DOHH2 (cell line): ENCODE results near the gene TRPM3.

Experiments
- H3F3A ChIP-seq: fragments of 200-600 bp; sonication (generic), shearing (Covaris generic); 2 replicates; pipeline ENCODE4 v1.6.0; 2016; ENCODE audit warnings: antibody characterized with exemption, mild to moderate bottlenecking; ENCODE audit not compliant: control insufficient read depth, insufficient read depth
- H3K27ac ChIP-seq: fragments of 200-600 bp; sonication (generic); 2 replicates; pipeline ENCODE4 v1.5.1; 2014; ENCODE audit warnings: low read depth, mild to moderate bottlenecking, low read length, moderate library complexity
- H3K27me3 ChIP-seq: fragments of 200-600 bp; sonication (generic); 2 replicates; pipeline ENCODE4 v1.6.1; 2014; ENCODE audit warnings: mild to moderate bottlenecking, low read length, mixed read lengths; ENCODE audit not compliant: control insufficient read depth
- H3K36me3 ChIP-seq: fragments of 200-600 bp; sonication (generic); 2 replicates; pipeline ENCODE4 v1.6.1; 2014; ENCODE audit warnings: mild to moderate bottlenecking, low read length, moderate library complexity, mixed read lengths; ENCODE audit not compliant: control insufficient read depth
- H3K4me1 ChIP-seq: fragments of 200-600 bp; sonication (generic); 2 replicates; pipeline ENCODE4 v1.6.1; 2014; ENCODE audit warnings: mild to moderate bottlenecking, low read length, mixed read lengths; ENCODE audit not compliant: control insufficient read depth
- H3K4me2 ChIP-seq: fragments of 200-600 bp; sonication (generic); 2 replicates; pipeline ENCODE4 v1.6.0; 2014; ENCODE audit warnings: mild to moderate bottlenecking, low read length, moderate library complexity
- H3K4me3 ChIP-seq: fragments of 200-600 bp; sonication (generic); 2 replicates; pipeline ENCODE4 v1.5.1; 2014; ENCODE audit warnings: mild to moderate bottlenecking, low read length, mixed read lengths
- H3K79me2 ChIP-seq: fragments of 200-600 bp; sonication (generic); 2 replicates; pipeline ENCODE4 v1.6.1; 2014; ENCODE audit warnings: mild to moderate bottlenecking, low read length, mixed read lengths; ENCODE audit not compliant: control insufficient read depth
- H3K9me2 ChIP-seq: fragments of 200-600 bp; sonication (generic); replicated peaks from 2 replicates; pipeline ENCODE4 v1.6.1; 2014; ENCODE audit warnings: mild to moderate bottlenecking, low read length, mixed read lengths; ENCODE audit not compliant: control insufficient read depth
- H3K9me3 ChIP-seq: fragments of 200-600 bp; sonication (generic); 2 replicates; pipeline ENCODE4 v1.6.1; 2014; ENCODE audit warnings: antibody characterized with exemption, low read length, mixed read lengths; ENCODE audit not compliant: control insufficient read depth, insufficient read depth
- H4K20me1 ChIP-seq: fragments of 200-600 bp; sonication (generic); 2 replicates; pipeline ENCODE4 v1.6.0; 2014; ENCODE audit warnings: low read depth, mild to moderate bottlenecking, antibody characterized with exemption, low read length, moderate library complexity; ENCODE audit not compliant: control insufficient read depth, insufficient read depth
- CTCF ChIP-seq: fragments of 200-600 bp; sonication (generic); IDR thresholded peaks from one replicate; pipeline ENCODE4 v1.5.1; 2014; ENCODE audit warnings: antibody characterized with exemption, mild to moderate bottlenecking, low read depth, low read length; ENCODE audit not compliant: poor library complexity, severe bottlenecking
- EZH2phosphoT487 ChIP-seq: fragments of 200-600 bp; sonication (generic); IDR thresholded peaks from 2 replicates; pipeline ENCODE4 v1.6.1; 2017; ENCODE audit warnings: borderline replicate concordance, mild to moderate bottlenecking, antibody characterized with exemption, low read length, moderate library complexity, mixed read lengths

Gene TRPM3

GRCh38 chr9:70948744-70949143, 172.7 kb downstream of the TRPM3 start:
- Histone ChIP-seq H3K4me2 (no peak overlapping the region), H3K79me2 (no peaks in the 10 kb centered on the region), H3K36me3 (no peaks in the 10 kb centered on the region), H3K27me3 (no peaks in the 10 kb centered on the region), H3K4me1 (no peaks in the 10 kb centered on the region), H3K9me3 (no peaks in the 10 kb centered on the region), H3F3A (no peaks in the 10 kb centered on the region), H3K9me2 (no peaks in the 10 kb centered on the region), H3K4me3 (no peak overlapping the region), H3K27ac (no peak overlapping the region), H4K20me1 (no peaks in the 10 kb centered on the region)
- TF ChIP-seq EZH2phosphoT487 (no peak), CTCF (no peak)

DNA sequence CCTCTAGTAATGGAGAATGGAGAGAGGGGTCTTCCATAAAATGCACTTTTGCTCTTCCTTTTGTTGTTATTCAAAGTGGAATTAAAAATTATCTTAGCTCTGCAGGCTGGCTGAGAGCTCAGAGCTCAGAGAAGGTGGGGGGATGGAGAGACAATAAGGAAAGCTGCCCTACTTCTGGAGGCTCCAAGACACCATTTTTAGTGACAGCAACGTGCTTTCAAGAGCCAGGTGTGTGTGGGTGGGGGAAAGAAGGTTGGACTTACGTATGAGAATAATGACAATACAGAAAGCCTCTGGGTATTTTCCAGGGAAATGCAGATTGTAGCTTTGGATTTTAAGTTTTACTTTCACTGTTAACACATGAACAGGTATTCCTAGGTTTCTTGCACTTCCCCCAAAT, 173.9 kb downstream of the TRPM3 start:
- Histone ChIP-seq H3K9me2 (no peaks in the 10 kb centered on the region), H4K20me1 (no peaks in the 10 kb centered on the region), H3F3A (no peaks in the 10 kb centered on the region), H3K4me2 (no peak overlapping the region), H3K4me1 (no peaks in the 10 kb centered on the region), H3K4me3 (no peak overlapping the region), H3K36me3 (no peaks in the 10 kb centered on the region), H3K79me2 (no peaks in the 10 kb centered on the region), H3K27me3 (no peaks in the 10 kb centered on the region), H3K9me3 (no peaks in the 10 kb centered on the region), H3K27ac (no peak overlapping the region)
- TF ChIP-seq EZH2phosphoT487 (no peak), CTCF (no peak)

- TF ChIP-seq EZH2phosphoT487: no peak
- TF ChIP-seq CTCF: no peak
- H3K79me2 ChIP-seq: no peaks in the 10 kb centered on the region
- H3K4me1 ChIP-seq: no peaks in the 10 kb centered on the region
- no peaks in the 10 kb centered on the region for H3F3A ChIP-seq
- no peak overlapping the region for H3K27ac ChIP-seq
- H3K9me2 ChIP-seq: no peaks in the 10 kb centered on the region
- H3K4me2 ChIP-seq: no peak overlapping the region
- no peaks in the 10 kb centered on the region for H3K36me3 ChIP-seq
- H3K4me3 ChIP-seq: no peak overlapping the region
- no peaks in the 10 kb centered on the region for H4K20me1 ChIP-seq
- H3K27me3 ChIP-seq: no peaks in the 10 kb centered on the region
- no peaks in the 10 kb centered on the region for H3K9me3 ChIP-seq
Measured at GRCh38 chr9:70947086-70947485, 174.3 kb downstream of the TRPM3 start.

DNA sequence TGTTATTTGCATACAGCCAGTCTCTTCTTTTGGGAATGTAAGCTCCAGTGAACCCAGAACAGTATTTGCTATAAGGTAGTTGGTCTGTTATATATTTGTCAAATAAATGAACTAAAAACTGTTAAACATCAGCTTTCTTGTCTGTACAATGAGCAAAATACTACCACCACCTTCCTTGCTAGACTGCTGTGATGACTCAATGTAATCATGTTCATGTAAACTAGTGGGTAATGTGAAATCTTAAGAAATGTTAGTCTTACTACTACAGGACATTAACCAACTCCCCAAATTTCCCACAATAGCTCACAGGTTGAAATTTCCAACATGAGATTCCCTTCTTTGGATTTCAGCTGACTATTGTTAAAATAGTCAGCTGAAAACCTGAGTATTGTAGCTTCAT, 176.1 kb downstream of the TRPM3 start:
- Histone ChIP-seq H4K20me1 (no peaks in the 10 kb centered on the region), H3F3A (no peaks in the 10 kb centered on the region), H3K4me1 (no peaks in the 10 kb centered on the region), H3K9me3 (no peaks in the 10 kb centered on the region), H3K27ac (no peak overlapping the region), H3K36me3 (no peaks in the 10 kb centered on the region), H3K4me2 (no peak overlapping the region), H3K9me2 (no peaks in the 10 kb centered on the region), H3K27me3 (no peaks in the 10 kb centered on the region), H3K4me3 (no peak overlapping the region), H3K79me2 (no peaks in the 10 kb centered on the region)
- TF ChIP-seq EZH2phosphoT487: no peak
- no peak for TF ChIP-seq CTCF
